HT-29 (cell line): ENCODE measurements around the gene FABP3. TPM values are rescaled to one million over a fixed set of nuclear protein-coding genes. Genes with fewer than 3 reads are reported as not detected.
"Not testable (repeated sequence)": the region's sequence is repeated elsewhere in the genome, so short reads cannot be mapped to it uniquely, and the experiment has no call there.

Experiments
- DNase-seq: peaks from one replicate; pipeline ENCODE4 v3.0.0-alpha.2; 2015; ENCODE audit warnings: low spot score
- total RNA-seq: library from RNA; depleted of rRNA; stranded (reverse); fragments of >200 nt; shearing (Covaris generic); gene quantifications from 2 replicates; pipeline ENCODE4 v1.2.3, GENCODE V29; 2014

The FABP3 gene
- total RNA-seq, 1 experiment from 2014 or later, result not detected

GRCh38 chr1:31399976-31400375 is 27.1 kb upstream of the FABP3 start:
- no peak for DNase-seq

GRCh38 chr1:31398246-31398645 is 25.4 kb upstream of the FABP3 start:
- no peak for DNase-seq

- no peak for DNase-seq
Observed at GRCh38 chr1:31397360-31398095, 24.7 kb upstream of the FABP3 start.

GRCh38 chr1:31396633-31397351 is 23.9 kb upstream of the FABP3 start:
- no peak for DNase-seq

- DNase-seq, result peak; percentile 95
Observed at GRCh38 chr1:31394584-31395193, 21.8 kb upstream of the FABP3 start.

- DNase-seq, result no peak
Observed at GRCh38 chr1:31393463-31393862, 20.6 kb upstream of the FABP3 start.

- DNase-seq, result peak; percentile 84
Observed at GRCh38 chr1:31390071-31390470, 17.2 kb upstream of the FABP3 start.

GRCh38 chr1:31389616-31390015 is 16.7 kb upstream of the FABP3 start:
- no peak for DNase-seq

GRCh38 chr1:31387612-31388011 is 14.7 kb upstream of the FABP3 start:
- no peak for DNase-seq

- not testable (repeated sequence) for DNase-seq
Observed at GRCh38 chr1:31386576-31387243, 13.8 kb upstream of the FABP3 start.

GRCh38 chr1:31383967-31384366 is 11.1 kb upstream of the FABP3 start:
- DNase-seq, result no peak

- no peak for DNase-seq
Observed at GRCh38 chr1:31382379-31382989, 9.6 kb upstream of the FABP3 start.

- peak; percentile 58 for DNase-seq
Observed at GRCh38 chr1:31381394-31382294, 8.8 kb upstream of the FABP3 start.

GRCh38 chr1:31380181-31380580 is 7.3 kb upstream of the FABP3 start:
- DNase-seq, result no peak

- DNase-seq, result no peak
Observed at GRCh38 chr1:31378001-31378400, 5.1 kb upstream of the FABP3 start.

GRCh38 chr1:31377364-31377863 is 4.5 kb upstream of the FABP3 start:
- DNase-seq, result no peak

GRCh38 chr1:31376375-31377134 is 3.7 kb upstream of the FABP3 start:
- DNase-seq, result no peak

- no peak for DNase-seq
Observed at GRCh38 chr1:31374511-31375196, 1.8 kb upstream of the FABP3 start.

GRCh38 chr1:31373897-31374486 is 1.1 kb upstream of the FABP3 start:
- DNase-seq, result no peak
